Measurements from ENCODE around the gene NCK2. TPM values are rescaled to one million over a fixed set of nuclear protein-coding genes. Genes with fewer than 3 reads are reported as not detected.

NCK2 gene
- total RNA-seq, 1 experiment from 2014 or later: 75.4 TPM

GRCh38 chr2:105773568-105773967 lies 28.9 kb downstream of the NCK2 start:
- Mint-ChIP-seq H3K36me3 (no peaks in the 10 kb centered on the region), H3K4me1 (peaks cover 80% of the 10 kb centered on the region), H3K27ac (0 out of 2 replicates have a peak overlapping the region, but pooled peaks have one; percentile 44), H3K4me3 (no peak overlapping the region), H3K27me3 (ENCODE audit: low read depth) (no peaks in the 10 kb centered on the region), H3K9me3 (no peaks in the 10 kb centered on the region)
- TF ChIP-seq ZNF512 (CRISPR knock-in tag; IDR thresholded peaks at IDR 0.05; ENCODE audit: borderline replicate concordance) (no peak), SP1 (CRISPR knock-in tag; conservative IDR thresholded peaks at IDR 0.05) (no peak), CTCF (IDR thresholded peaks at IDR 0.05) (no peak), E2F1 (CRISPR knock-in tag; IDR thresholded peaks at IDR 0.05) (no peak), ZNF263 (CRISPR knock-in tag; IDR thresholded peaks at IDR 0.05; ENCODE audit: low read depth) (no peak), EMX1 (CRISPR knock-in tag; IDR thresholded peaks at IDR 0.05) (no peak), MYBL2 (CRISPR knock-in tag; IDR thresholded peaks at IDR 0.05) (no peak)
- ChIA-PET CTCF (interaction anchor here (0.7 kb wide), 1 partner anchor 115 kb away, joined by 4 read pairs; no protein-coding TSS in a partner anchor), POLR2A (no interaction called here)
- no peak for DNase-seq (ENCODE audit: low spot score)
- ATAC-seq: no peak

GRCh38 chr2:105774781-105775337 lies 30.1 kb downstream of the NCK2 start:
- DNase-seq (ENCODE audit: low spot score) (no peak), ATAC-seq (no peak)
- POLR2A ChIA-PET: no interaction called here
- Mint-ChIP-seq H3K27me3 (ENCODE audit: low read depth) (no peaks in the 10 kb centered on the region), H3K9me3 (no peaks in the 10 kb centered on the region), H3K27ac (peak overlapping the region; percentile 83; the same call in 1 of the 2 replicates), H3K36me3 (no peaks in the 10 kb centered on the region), H3K4me3 (no peak overlapping the region), H3K4me1 (peaks cover 77% of the 10 kb centered on the region)
- CTCF ChIA-PET: interaction anchor here (0.6 kb wide), 1 partner anchor 322 kb away, joined by 3 read pairs; no protein-coding TSS in a partner anchor
- TF ChIP-seq ATF1 (CRISPR knock-in tag; IDR thresholded peaks at IDR 0.05) (no peak), ELF4 (CRISPR knock-in tag; IDR thresholded peaks at IDR 0.05; ENCODE audit: low read depth) (no peak), EMX1 (CRISPR knock-in tag; IDR thresholded peaks at IDR 0.05) (no peak), ZMAT4 (CRISPR knock-in tag; IDR thresholded peaks at IDR 0.05) (no peak), TCF7 (CRISPR knock-in tag; IDR thresholded peaks at IDR 0.05; ENCODE audit: low read depth) (no peak), JUN (CRISPR knock-in tag; IDR thresholded peaks at IDR 0.05) (no peak), ESRRA (CRISPR knock-in tag; IDR thresholded peaks at IDR 0.05; ENCODE audit: borderline replicate concordance) (no peak), FOXJ3 (CRISPR knock-in tag; IDR thresholded peaks at IDR 0.05; ENCODE audit: borderline replicate concordance) (no peak), ZNF232 (CRISPR knock-in tag; IDR thresholded peaks at IDR 0.05) (no peak), GABPB1 (CRISPR knock-in tag; IDR thresholded peaks at IDR 0.05) (no peak), RORB (CRISPR knock-in tag; IDR thresholded peaks at IDR 0.05) (no peak), SP1 (CRISPR knock-in tag; conservative IDR thresholded peaks at IDR 0.05) (no peak), IRF2 (CRISPR knock-in tag; IDR thresholded peaks at IDR 0.05; ENCODE audit: borderline replicate concordance, low read depth) (no peak), E2F4 (CRISPR knock-in tag; IDR thresholded peaks at IDR 0.05; ENCODE audit: borderline replicate concordance, low read depth) (no peak), GRHL2 (CRISPR knock-in tag; IDR thresholded peaks at IDR 0.05; ENCODE audit: insufficient replicate concordance, severe bottlenecking) (no peak), NFE2L1 (CRISPR knock-in tag; IDR thresholded peaks at IDR 0.05) (no peak), STAT6 (CRISPR knock-in tag; conservative IDR thresholded peaks at IDR 0.05; ENCODE audit: low read depth) (no peak), PREB (CRISPR knock-in tag; IDR thresholded peaks at IDR 0.05; ENCODE audit: borderline replicate concordance) (no peak)

Measured in WTC11 (cell line).